Lung (tissue), 12 donors: ENCODE results near the gene COL4A2. TPM values are rescaled to one million over a fixed set of nuclear protein-coding genes. Genes with fewer than 3 reads are reported as not detected.
"Not testable (repeated sequence)": the region's sequence is repeated elsewhere in the genome, so short reads cannot be mapped to it uniquely, and the experiment has no call there.

ENCODE experiments used
- ATAC-seq: fragments of 200-7000 bp; cut with Tn5 transposase; one replicate; pipeline ENCODE4 v1.9.1; 2020; ENCODE audit warnings: moderate number of reproducible peaks; ENCODE audit not compliant: insufficient read depth, low FRiP score
- DNase-seq, 3 donors: peaks; one replicate each; pipeline ENCODE4 v3.0.0-alpha.2; 2013 to 2017
- H3K27ac ChIP-seq, 2 donors: one replicate each; pipeline ENCODE4 v1.5.1; 2013; ENCODE audit warnings: mild to moderate bottlenecking in 2 of 2, moderate library complexity in 2 of 2, control low read depth in 1 of 2, inconsistent platforms in 1 of 2, low read depth in 1 of 2, low read length in 1 of 2
- H3K27me3 ChIP-seq, 3 donors: one replicate each; pipeline ENCODE4 v1.5.1; 2013; ENCODE audit warnings: low read length in 2 of 3; ENCODE audit not compliant: control insufficient read depth in 3 of 3, insufficient read depth in 3 of 3
- H3K36me3 ChIP-seq, 4 donors: one replicate each; pipeline ENCODE4 v1.5.1; 2013; ENCODE audit warnings: low read length in 4 of 4, mild to moderate bottlenecking in 1 of 4, moderate library complexity in 1 of 4; ENCODE audit not compliant: control insufficient read depth in 4 of 4, insufficient read depth in 4 of 4
- H3K4me1 ChIP-seq, 5 donors: one replicate each; pipeline ENCODE4 v1.5.1; 2013; ENCODE audit warnings: low read length in 5 of 5, mild to moderate bottlenecking in 2 of 5, moderate library complexity in 1 of 5; ENCODE audit not compliant: control insufficient read depth in 5 of 5, insufficient read depth in 5 of 5
- H3K4me3 ChIP-seq: one replicate; pipeline ENCODE4 v1.5.1; 2013; ENCODE audit warnings: mild to moderate bottlenecking, control low read depth, moderate library complexity
- H3K9ac ChIP-seq, 2 donors: one replicate each; pipeline ENCODE4 v1.5.1; 2013; ENCODE audit warnings: low read length in 2 of 2, control low read depth in 1 of 2; ENCODE audit not compliant: insufficient read depth in 1 of 2
- H3K9me3 ChIP-seq, 4 donors: one replicate each; pipeline ENCODE4 v1.5.1; 2013; ENCODE audit warnings: low read length in 3 of 4, mild to moderate bottlenecking in 1 of 4, moderate library complexity in 1 of 4; ENCODE audit not compliant: control insufficient read depth in 4 of 4, insufficient read depth in 3 of 4
- CTCF ChIP-seq: IDR thresholded peaks from 2 replicates; pipeline ENCODE4 v1.5.1; 2012; ENCODE audit warnings: mild to moderate bottlenecking; ENCODE audit errors: control extremely low read depth, extremely low read depth
- WGBS, 2 donors: extraction: QIAGEN DNeasy Blood & Tissue Kit; methylation state at CpG; one replicate each; pipeline ENCODE4 v1.1.7; 2013; 5-methylcytosine and 5-hydroxymethylcytosine counted together
- polyA plus RNA-seq, 2 donors: library from polyadenylated mRNA; stranded (reverse); fragments of 200-250 nt; gene quantifications; one replicate each; pipeline ENCODE4 v1.2.1, GENCODE V29; 2013
- total RNA-seq, 2 donors: library from RNA; depleted of rRNA in 1 of 2; stranded (reverse); fragments of >200 nt in 1 of 2; gene quantifications; one replicate each; pipeline ENCODE4 v1.2.1, GENCODE V29; 2014 to 2021
- donor health status: control.
- donor health status: control.
- donor health status: Bipolar disorder and iron deficiency.
- donor health status: healthy.
- donor health status: DM: yes; HTN: yes; CAD: no.

COL4A2 gene
- total and polyA plus RNA-seq, 4 donors: 169 to 627 (median 339) TPM

- H3K9ac ChIP-seq: peak overlapping the region in 1 of 2 donors; percentile 33
- TF ChIP-seq CTCF: no peak
- peaks cover 0 to 14% (median 9%) of the 10 kb centered on the region in 4 donors for H3K36me3 ChIP-seq
- DNase-seq (no peak), ATAC-seq (no peak)
- H3K27me3 ChIP-seq: peaks cover 0 to 4% (median 0%) of the 10 kb centered on the region in 3 donors
- WGBS, 2 donors: 65 to 83% methylated on average over 4 of the region's 4 CpGs
- peaks cover 0 to 2% (median 0%) of the 10 kb centered on the region in 4 donors for H3K9me3 ChIP-seq
- no peak overlapping the region for H3K4me3 ChIP-seq
- peak overlapping the region; percentile 18 to 45 for H3K27ac ChIP-seq
- H3K4me1 ChIP-seq: peaks cover 11 to 35% (median 25%) of the 10 kb centered on the region in 5 donors
Measured at GRCh38 chr13:110312339-110313031, 5.4 kb downstream of the COL4A2 start.

- H3K4me1 ChIP-seq: peaks cover 11 to 35% (median 29%) of the 10 kb centered on the region in 5 donors
- not testable (repeated sequence) for H3K9ac ChIP-seq, H3K4me3 ChIP-seq, ATAC-seq, H3K9me3 ChIP-seq, H3K27me3 ChIP-seq, DNase-seq
- 76 to 85% methylated on average over 6 to 22 of the region's 29 CpGs for WGBS, 2 donors
- H3K27ac ChIP-seq: peak overlapping the region in 1 of 2 donors; percentile 21
- peaks cover 0 to 12% (median 9%) of the 10 kb centered on the region in 4 donors for H3K36me3 ChIP-seq
Measured at GRCh38 chr13:110313261-110313660, 6.2 kb downstream of the COL4A2 start.

- peak overlapping the region in 1 of 2 donors; percentile 44 for H3K27ac ChIP-seq
Measured at GRCh38 chr13:110313733-110314132, 6.6 kb downstream of the COL4A2 start.

GRCh38 chr13:110314516-110315245, 7.6 kb downstream of the COL4A2 start:
- H3K27ac ChIP-seq: peak overlapping the region; percentile 14 to 51
- peaks cover 0 to 4% (median 0%) of the 10 kb centered on the region in 3 donors for H3K27me3 ChIP-seq
- H3K36me3 ChIP-seq: peaks cover 0 to 12% (median 7%) of the 10 kb centered on the region in 4 donors
- 79 to 85% methylated on average over 18 of the region's 18 CpGs for WGBS, 2 donors
- no peak overlapping the region for H3K9ac ChIP-seq
- DNase-seq: no peak
- H3K4me3 ChIP-seq: no peak overlapping the region
- TF ChIP-seq CTCF: no peak
- H3K9me3 ChIP-seq: peaks cover 0 to 2% (median 0%) of the 10 kb centered on the region in 4 donors
- ATAC-seq: no peak
- H3K4me1 ChIP-seq: peaks cover 6 to 38% (median 24%) of the 10 kb centered on the region in 5 donors

More at GRCh38 chr13:110313733-110314132, 6.6 kb downstream of the COL4A2 start:
- not testable (repeated sequence) for H3K9ac ChIP-seq, ATAC-seq, DNase-seq, H3K27me3 ChIP-seq, H3K9me3 ChIP-seq, H3K4me3 ChIP-seq
- 57 to 61% methylated on average over 9 to 10 of the region's 16 CpGs for WGBS, 2 donors
- peaks cover 11 to 36% (median 29%) of the 10 kb centered on the region in 5 donors for H3K4me1 ChIP-seq
- peaks cover 0 to 12% (median 9%) of the 10 kb centered on the region in 4 donors for H3K36me3 ChIP-seq
